HUES48 (cell line): ENCODE data around the gene TAGLN3.
"Not testable (repeated sequence)": the region's sequence is repeated elsewhere in the genome, so short reads cannot be mapped to it uniquely, and the experiment has no call there.

Experiments used
- H3K27ac ChIP-seq: one replicate; pipeline ENCODE4 v1.7.0; 2013; ENCODE audit warnings: low read depth, low read length, inconsistent platforms
- H3K27me3 ChIP-seq: 2 replicates; pipeline ENCODE4 v1.6.1; 2013; ENCODE audit warnings: mild to moderate bottlenecking, low read length; ENCODE audit not compliant: control insufficient read depth, insufficient read depth
- H3K36me3 ChIP-seq: 2 replicates; pipeline ENCODE4 v1.6.1; 2013; ENCODE audit warnings: low read length; ENCODE audit not compliant: control insufficient read depth, insufficient read depth
- H3K4me1 ChIP-seq: 2 replicates; pipeline ENCODE4 v1.6.1; 2013; ENCODE audit warnings: mild to moderate bottlenecking, low read length; ENCODE audit not compliant: control insufficient read depth, insufficient read depth
- H3K4me3 ChIP-seq: 2 replicates; pipeline ENCODE4 v1.5.1; 2013; ENCODE audit warnings: mild to moderate bottlenecking, low read depth, low read length
- H3K9ac ChIP-seq: 2 replicates; pipeline ENCODE4 v1.6.1; 2013; ENCODE audit warnings: mild to moderate bottlenecking, low read depth, low read length, moderate library complexity
- H3K9me3 ChIP-seq: 2 replicates; pipeline ENCODE4 v1.6.1; 2013; ENCODE audit warnings: low read length; ENCODE audit not compliant: control insufficient read depth, insufficient read depth

The TAGLN3 gene

DNA sequence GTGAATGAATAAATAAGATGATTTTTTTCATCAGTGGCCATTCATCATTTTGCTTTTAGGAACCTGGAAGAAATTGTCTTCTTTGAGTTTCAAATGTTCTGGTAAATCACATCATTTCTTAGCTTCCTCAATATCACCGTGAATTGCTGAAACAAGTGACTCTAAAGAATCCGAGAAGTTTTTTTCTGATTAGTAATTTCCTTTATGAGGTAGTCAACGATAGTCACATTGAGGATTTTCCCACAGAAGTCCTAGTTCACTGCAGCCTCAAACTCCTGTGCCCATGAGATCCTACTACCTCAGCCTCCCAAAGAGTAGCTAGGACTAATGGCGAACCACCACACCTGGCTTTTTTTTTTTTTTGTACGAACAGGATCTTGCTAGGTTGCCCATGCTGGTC lies 32.2 kb downstream of the TAGLN3 start:
- no peak overlapping the region for H3K4me3 ChIP-seq
- no peak overlapping the region for H3K9ac ChIP-seq
- no peak overlapping the region for H3K27ac ChIP-seq
- no peaks in the 10 kb centered on the region for H3K27me3 ChIP-seq
- peaks cover 2% of the 10 kb centered on the region; the same call in 1 of the 2 replicates for H3K9me3 ChIP-seq
- no peaks in the 10 kb centered on the region for H3K4me1 ChIP-seq
- no peaks in the 10 kb centered on the region for H3K36me3 ChIP-seq

DNA sequence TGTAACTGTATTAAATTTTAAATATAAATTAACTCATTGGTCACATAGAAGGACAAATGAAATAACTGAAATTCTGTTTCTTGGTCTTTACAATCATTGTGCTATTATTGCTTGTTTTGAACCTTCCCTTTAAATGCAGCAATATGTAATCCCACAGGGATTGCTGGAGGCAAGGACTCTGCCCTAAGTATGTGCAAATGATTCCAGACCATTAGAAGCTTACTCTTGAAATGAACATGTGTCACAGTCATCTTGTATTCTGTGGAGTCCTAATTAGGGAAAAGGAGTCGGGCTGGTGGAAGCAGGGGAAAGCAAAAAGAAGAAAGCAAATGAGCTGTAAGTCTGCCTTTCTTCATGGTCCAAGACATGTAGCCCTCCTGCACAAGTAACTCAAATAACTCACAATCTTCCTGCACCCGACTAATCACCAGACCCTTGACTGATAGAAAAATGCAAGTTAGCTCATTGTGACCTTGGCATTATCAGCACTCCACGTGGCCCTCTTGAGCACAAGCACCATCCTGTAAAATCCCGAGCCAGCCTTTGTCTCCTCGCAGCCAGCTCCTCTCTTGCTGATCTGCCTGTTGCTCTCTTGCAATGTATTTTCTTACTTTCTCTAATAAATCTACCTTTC lies 33.5 kb downstream of the TAGLN3 start:
- Histone ChIP-seq H3K36me3 (no peaks in the 10 kb centered on the region), H3K4me1 (no peaks in the 10 kb centered on the region), H3K9ac (no peak overlapping the region), H3K27me3 (no peaks in the 10 kb centered on the region), H3K27ac (no peak overlapping the region), H3K9me3 (peaks cover 15% of the 10 kb centered on the region), H3K4me3 (no peak overlapping the region)

DNA sequence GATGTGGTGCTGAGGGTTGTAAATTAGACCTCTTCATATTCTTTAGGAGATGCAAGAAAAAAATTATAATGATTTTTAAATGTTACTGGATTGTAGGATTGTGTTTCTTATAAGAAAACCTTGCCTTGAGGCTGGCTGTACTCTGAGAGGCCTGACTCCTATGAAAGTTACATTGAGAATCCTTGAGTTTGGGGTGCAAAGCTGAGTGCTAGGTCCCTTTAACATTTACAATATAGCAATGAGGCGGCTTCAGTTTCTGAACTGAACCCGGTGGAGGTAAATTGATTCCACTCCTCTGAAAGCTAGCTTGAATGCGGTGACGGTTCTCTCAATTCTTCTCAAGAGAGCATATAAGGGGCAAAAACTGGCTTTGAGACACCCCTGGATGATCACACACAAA lies 35.7 kb downstream of the TAGLN3 start, which contains the start of gene TMPRSS7:
TSS of gene TMPRSS7 (plus strand) at position 301 of the 400 bp plus-strand sequence. CDS start 110 bp downstream, outside the sequence.
- H3K4me3 ChIP-seq = no peak within 1 kb of the TSS
- no peaks in the 10 kb centered on the region for H3K27me3 ChIP-seq
- H3K9ac ChIP-seq = no peak within 1 kb of the TSS
- no peak within 1 kb of the TSS for H3K27ac ChIP-seq
- peaks cover 22% of the 10 kb centered on the region for H3K9me3 ChIP-seq
- H3K4me1 ChIP-seq = no peaks in the 10 kb centered on the region
- no peaks in the 10 kb centered on the region for H3K36me3 ChIP-seq

DNA sequence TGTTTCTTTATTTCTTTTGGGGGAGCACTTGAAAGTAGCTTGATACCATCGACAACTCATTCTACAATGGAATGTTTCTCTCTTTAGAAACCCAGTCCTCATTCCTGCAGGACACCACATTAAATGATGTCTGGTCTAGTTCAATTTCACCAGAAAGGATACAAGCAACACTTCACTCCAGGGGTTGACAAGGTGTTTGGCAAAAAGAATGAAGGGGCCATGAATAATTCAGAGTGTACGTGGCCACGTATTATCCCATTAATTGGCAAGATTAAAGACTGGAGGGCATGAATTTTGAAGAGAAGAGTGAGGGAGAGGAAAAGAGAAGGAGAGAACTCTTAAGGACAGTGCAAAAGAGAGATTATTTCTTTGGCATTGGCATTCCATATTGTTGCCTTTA lies 36.5 kb downstream of the TAGLN3 start:
- Histone ChIP-seq H3K9ac (no peak overlapping the region), H3K4me1 (no peaks in the 10 kb centered on the region), H3K9me3 (peaks cover 22% of the 10 kb centered on the region), H3K4me3 (no peak overlapping the region), H3K27me3 (no peaks in the 10 kb centered on the region), H3K36me3 (no peaks in the 10 kb centered on the region), H3K27ac (no peak overlapping the region)

DNA sequence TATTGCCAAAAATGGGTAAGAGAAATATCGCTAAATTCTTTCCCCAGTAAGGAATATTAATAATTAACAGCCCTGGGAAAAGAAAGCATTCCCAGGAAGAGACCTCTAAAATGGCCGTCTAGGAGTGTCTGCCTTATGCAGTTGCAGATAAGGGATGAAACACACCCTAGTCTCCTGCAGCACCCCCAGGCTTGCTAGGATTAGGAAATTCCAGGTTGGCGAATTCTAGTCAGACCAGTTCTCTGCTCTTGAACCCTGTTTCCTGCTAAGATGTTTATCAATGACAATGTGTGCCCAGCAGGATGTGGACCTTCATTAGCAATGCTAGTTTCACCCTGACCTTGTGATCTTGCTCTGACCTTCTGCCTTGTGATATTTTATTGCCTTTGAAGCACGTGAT lies 38.5 kb downstream of the TAGLN3 start:
- H3K27ac ChIP-seq, H3K27me3 ChIP-seq, H3K9ac ChIP-seq, H3K4me3 ChIP-seq, H3K4me1 ChIP-seq, H3K36me3 ChIP-seq: not testable (repeated sequence)
- peaks cover 22% of the 10 kb centered on the region for H3K9me3 ChIP-seq

DNA sequence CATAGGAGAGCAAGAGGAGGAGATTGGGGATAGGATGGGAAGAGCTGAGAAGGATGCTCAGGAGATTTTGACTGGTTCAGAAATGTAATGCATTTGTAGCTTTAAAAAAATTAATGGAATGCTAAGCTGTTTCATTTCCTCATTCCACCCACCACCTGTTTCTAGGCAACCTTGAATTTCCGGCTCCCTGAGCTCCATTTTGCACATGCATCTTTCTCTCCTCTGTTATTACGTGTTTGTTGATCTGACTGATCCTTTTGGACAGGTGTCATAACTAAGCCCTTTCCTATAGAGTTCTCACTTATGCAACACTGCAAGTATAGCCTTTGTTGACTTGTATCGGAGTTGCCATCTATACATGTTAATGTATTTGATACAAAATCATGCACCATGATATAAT lies 40.1 kb downstream of the TAGLN3 start:
- Histone ChIP-seq H3K4me1 (peaks cover 8% of the 10 kb centered on the region), H3K9me3 (peaks cover 22% of the 10 kb centered on the region), H3K36me3 (no peaks in the 10 kb centered on the region), H3K27me3 (no peaks in the 10 kb centered on the region), H3K9ac (no peak overlapping the region), H3K4me3 (no peak overlapping the region), H3K27ac (no peak overlapping the region)

DNA sequence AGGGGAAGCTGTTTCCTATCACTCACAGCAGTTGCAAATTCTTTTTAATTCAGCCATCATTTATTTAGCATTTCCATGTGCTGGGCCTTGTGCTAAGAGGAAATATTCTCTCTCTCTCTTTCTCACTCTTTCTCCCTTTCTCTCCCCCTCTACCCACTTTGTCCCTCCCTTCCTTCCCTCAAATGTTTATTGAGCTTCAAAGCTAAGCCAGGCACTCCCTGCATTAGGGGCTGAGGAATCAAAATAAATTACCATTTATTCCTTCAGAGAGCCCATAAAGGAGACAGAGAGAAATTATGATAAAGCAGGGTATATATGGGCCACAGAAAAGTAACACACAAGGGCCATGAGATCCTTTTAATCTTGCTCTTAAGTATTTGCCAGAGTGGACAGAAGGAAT lies 42.6 kb downstream of the TAGLN3 start:
- H3K36me3 ChIP-seq = no peaks in the 10 kb centered on the region
- peaks cover 16% of the 10 kb centered on the region for H3K9me3 ChIP-seq
- H3K27ac ChIP-seq = no peak overlapping the region
- H3K27me3 ChIP-seq = no peaks in the 10 kb centered on the region
- no peak overlapping the region for H3K9ac ChIP-seq
- no peak overlapping the region for H3K4me3 ChIP-seq
- peaks cover 8% of the 10 kb centered on the region for H3K4me1 ChIP-seq

DNA sequence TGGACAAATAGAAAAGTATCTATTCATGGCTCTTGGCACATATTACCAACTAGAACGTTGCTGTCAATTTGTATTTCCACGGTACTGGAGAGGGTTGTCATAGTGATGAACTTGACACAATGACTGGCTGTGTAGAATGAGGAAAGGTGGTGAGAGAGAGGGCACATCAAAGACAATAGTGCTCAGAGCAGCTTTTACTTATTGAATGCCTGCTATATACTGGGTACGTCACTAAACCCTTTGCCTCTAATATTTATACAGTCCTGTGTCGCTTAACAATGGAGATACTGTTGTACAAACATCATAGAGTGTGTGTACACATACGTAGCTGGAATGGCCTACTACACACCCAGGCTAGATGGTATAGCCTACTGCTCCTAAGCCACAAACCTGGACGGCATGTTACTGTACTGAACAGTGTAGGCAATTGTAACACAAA lies 44.1 kb downstream of the TAGLN3 start:
- H3K27ac ChIP-seq = no peak overlapping the region
- H3K9me3 ChIP-seq = peaks cover 3% of the 10 kb centered on the region
- no peak overlapping the region for H3K9ac ChIP-seq
- H3K27me3 ChIP-seq = no peaks in the 10 kb centered on the region
- no peak overlapping the region for H3K4me3 ChIP-seq
- peaks cover 8% of the 10 kb centered on the region for H3K4me1 ChIP-seq
- H3K36me3 ChIP-seq = no peaks in the 10 kb centered on the region

DNA sequence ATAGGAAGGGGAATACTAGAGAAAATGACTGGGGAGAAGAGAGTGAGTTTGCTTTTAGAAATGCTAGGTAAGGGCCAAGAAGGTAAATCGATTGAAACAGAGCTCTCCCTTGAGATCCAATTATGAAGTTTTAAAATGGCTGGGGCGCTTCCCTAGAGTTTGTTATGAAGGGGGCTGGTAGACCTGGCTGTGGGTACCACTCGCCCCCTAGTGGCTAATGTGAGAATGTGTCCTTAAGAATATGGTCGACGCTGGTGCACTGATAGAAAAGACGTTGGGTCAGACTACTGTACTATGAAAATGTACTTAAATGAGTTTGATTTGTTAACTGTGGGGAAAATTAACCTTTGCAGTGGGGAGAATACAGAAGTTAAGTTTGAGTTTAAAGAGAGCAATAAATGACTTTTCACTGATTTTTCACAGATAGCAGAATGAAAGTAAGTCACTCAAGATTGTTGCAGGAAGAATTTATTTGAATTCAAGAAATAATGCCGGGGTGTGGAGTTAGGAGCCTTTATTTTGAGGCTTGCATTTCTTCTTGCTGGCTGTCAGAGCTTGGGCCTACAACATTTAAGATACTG lies 45.0 kb downstream of the TAGLN3 start:
- H3K9me3 ChIP-seq = no peaks in the 10 kb centered on the region
- no peaks in the 10 kb centered on the region for H3K27me3 ChIP-seq
- H3K4me1 ChIP-seq = peaks cover 13% of the 10 kb centered on the region
- H3K36me3 ChIP-seq = no peaks in the 10 kb centered on the region
- H3K27ac ChIP-seq = no peak overlapping the region
- H3K9ac ChIP-seq = no peak overlapping the region
- no peak overlapping the region for H3K4me3 ChIP-seq

DNA sequence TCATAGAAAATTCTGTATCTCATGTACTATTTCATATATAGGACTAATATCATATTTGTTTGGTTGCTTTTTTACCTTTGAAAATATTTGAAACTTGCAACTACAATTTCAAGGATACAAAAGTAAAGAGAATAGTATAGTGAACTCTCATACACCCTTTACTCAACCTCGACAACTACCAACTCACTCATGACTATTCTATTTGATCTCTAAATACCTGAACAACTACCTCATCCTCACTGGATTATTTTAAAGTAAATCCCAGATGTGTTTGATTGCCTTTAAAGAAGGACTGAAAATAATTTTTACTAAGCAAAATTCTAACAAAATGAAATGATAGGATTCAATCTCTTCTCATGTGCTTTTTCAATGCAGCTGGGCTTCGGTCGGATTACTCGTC lies 47.9 kb downstream of the TAGLN3 start:
- H3K9ac ChIP-seq = no peak overlapping the region
- H3K9me3 ChIP-seq = no peaks in the 10 kb centered on the region
- peaks cover 16% of the 10 kb centered on the region for H3K4me1 ChIP-seq
- H3K4me3 ChIP-seq = no peak overlapping the region
- H3K27me3 ChIP-seq = no peaks in the 10 kb centered on the region
- no peak overlapping the region for H3K27ac ChIP-seq
- H3K36me3 ChIP-seq = no peaks in the 10 kb centered on the region

DNA sequence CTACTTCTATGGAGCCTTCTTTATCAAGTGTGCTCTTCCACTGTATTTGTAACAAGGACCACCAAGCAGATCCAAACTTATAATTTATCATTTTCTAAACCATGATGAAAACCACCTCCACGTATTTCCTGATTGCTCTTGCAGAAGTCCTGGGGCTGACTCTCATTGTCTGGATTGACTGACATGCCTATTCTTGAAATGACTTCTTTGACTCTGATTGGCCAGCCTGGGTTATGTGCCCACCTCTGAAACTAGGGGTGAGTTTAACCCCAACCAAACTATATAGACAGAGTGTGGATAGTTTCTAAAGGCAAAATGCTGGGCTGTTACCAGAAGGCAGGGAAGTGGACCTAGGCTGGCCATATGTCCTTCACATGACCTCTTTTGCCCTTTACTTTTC lies 48.5 kb downstream of the TAGLN3 start:
- no peak overlapping the region for H3K4me3 ChIP-seq

More for the DNA sequence above, 48.5 kb downstream of the TAGLN3 start:
- H3K4me1 ChIP-seq = peaks cover 14% of the 10 kb centered on the region
- no peaks in the 10 kb centered on the region for H3K36me3 ChIP-seq
- no peaks in the 10 kb centered on the region for H3K27me3 ChIP-seq
- H3K9ac ChIP-seq = no peak overlapping the region
- no peak overlapping the region for H3K27ac ChIP-seq
- H3K9me3 ChIP-seq = no peaks in the 10 kb centered on the region
